Ovary (tissue), 9 donors: ENCODE results near the gene CAMTA1. TPM values are rescaled to one million over a fixed set of nuclear protein-coding genes. Genes with fewer than 3 reads are reported as not detected.

Source experiments
- DNase-seq, 5 donors: peaks; one replicate each; pipeline ENCODE4 v3.0.0-alpha.2; 2019 to 2020
- H3K27ac ChIP-seq, 2 donors: fragments of 200-600 bp; one replicate each; pipeline versions ENCODE4 v1.5.1 to v1.8.0; 2019 to 2022
- H3K27me3 ChIP-seq: fragments of 200-600 bp; one replicate; pipeline ENCODE4 v1.8.0; 2022
- H3K36me3 ChIP-seq: fragments of 200-600 bp; sonication (generic); one replicate; pipeline ENCODE4 v1.5.1; 2019
- H3K4me1 ChIP-seq: one replicate; pipeline ENCODE4 v1.8.1; 2013; ENCODE audit warnings: mild to moderate bottlenecking, moderate library complexity; ENCODE audit not compliant: insufficient read depth
- H3K4me3 ChIP-seq: fragments of 200-600 bp; sonication (generic); one replicate; pipeline ENCODE4 v1.5.1; 2017
- H3K9me3 ChIP-seq, 2 donors: fragments of 200-600 bp in 1 of 2; sonication (generic) in 1 of 2; one replicate each; pipeline versions ENCODE4 v1.5.1 to v1.8.1; 2013 to 2019; ENCODE audit warnings: mild to moderate bottlenecking in 1 of 2, moderate library complexity in 1 of 2
- EP300 ChIP-seq: sonication (generic); formaldehyde crosslinking; IDR thresholded peaks from one replicate; pipeline ENCODE4 v1.6.1; 2017; ENCODE audit warnings: antibody characterized with exemption
- POLR2A ChIP-seq: fragments of 450-650 bp; IDR thresholded peaks from one replicate; pipeline ENCODE4 v1.6.1; 2017; ENCODE audit warnings: antibody characterized with exemption, mild to moderate bottlenecking, moderate library complexity
- WGBS, 3 donors: extraction: QIAGEN DNeasy Blood & Tissue Kit in 1 of 3; methylation state at CpG; one replicate each; pipeline versions ENCODE4 v1.1.5 to v1.1.7; 2013 to 2017; 5-methylcytosine and 5-hydroxymethylcytosine counted together
- intact Hi-C, 4 donors: fragments of 100-400 bp; cut with DNase I; formaldehyde crosslinking; loops; one replicate each; pipeline versions ENCODE4 v1.11.0 to v1.15.1; 2022 to 2023
- polyA plus RNA-seq, 2 donors: library from polyadenylated mRNA; stranded (reverse); fragments of 200-250 nt in 1 of 2; fragments of 350-450 nt in 1 of 2; fragmentation: Illumina TruSeq in 1 of 2; extraction: RNeasy Lipid Tissue Mini Kit (QIAGEN cat#74804) in 1 of 2; gene quantifications; one replicate each; pipeline ENCODE4 v1.2.3, GENCODE V29; 2013 to 2014
- total RNA-seq, 7 donors: library from RNA; depleted of rRNA in 2 of 7; stranded (reverse); fragments of >200 nt in 2 of 7; fragmentation: NEBNext Ultra II Directional in 3 of 7; extraction: Animal tissue kit (Norgen Biotek cat#: 25700) in 3 of 7; gene quantifications; one replicate each; pipeline versions ENCODE4 v1.1.0 to v1.2.4, GENCODE V29; 2016 to 2023
- TF ChIP-seq, protein P1 (sequence below), 3 donors: fragments of 450-650 bp in 2 of 3; fragments of 200-600 bp in 1 of 3; IDR thresholded peaks; one replicate each; pipeline versions ENCODE4 v1.5.1 to v1.8.0; 2016 to 2022; ENCODE audit warnings: antibody characterized with exemption in 3 of 3, mild to moderate bottlenecking in 1 of 3
- donor health status: DM: no; HTN: no; CAD: no; lungs with moderate emphysema.
- donor health status: DM: no; HTN: no; CAD: no.
- donor health status: Bipolar disorder and iron deficiency.
- donor health status: DM: yes; HTN: yes; CAD: no.
- donor health status: DM: no; HTN: no; CAD: no.
- donor health status: DM: yes; HTN: yes; CAD: no.

CAMTA1 gene
- total and polyA plus RNA-seq, 9 donors: 51.1 to 150 (median 67.4) TPM

DNA sequence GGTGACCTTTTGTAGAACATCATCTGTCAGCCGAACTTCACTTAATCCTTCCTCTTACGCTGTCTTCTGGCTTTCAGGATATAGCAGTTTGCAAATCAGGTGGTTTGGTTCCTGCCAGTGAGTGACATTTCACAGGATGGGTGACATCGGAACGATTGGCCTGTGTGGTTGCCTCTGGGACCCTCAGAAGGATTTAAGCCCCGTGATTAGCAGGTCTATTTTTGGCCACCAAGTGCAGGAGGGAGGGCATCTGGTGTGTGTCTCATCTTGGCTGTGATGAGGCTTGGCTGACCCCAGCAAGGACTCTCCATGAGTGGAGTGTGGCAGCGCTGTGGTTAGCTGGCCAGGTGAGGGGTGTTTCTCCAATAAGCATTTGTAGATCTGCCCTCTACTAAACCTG, 578.2 kb downstream of the CAMTA1 start:
- H3K36me3 ChIP-seq: no peaks in the 10 kb centered on the region
- peaks cover 3% of the 10 kb centered on the region for H3K4me1 ChIP-seq
- H3K27ac ChIP-seq: no peak overlapping the region
- no peak overlapping the region for H3K4me3 ChIP-seq
- no peaks in the 10 kb centered on the region for H3K27me3 ChIP-seq
- 75 to 80% (median 75%) methylated on average over 6 of the region's 6 CpGs for WGBS, 3 donors
- intact Hi-C loops: no loop called here
- no peaks in the 10 kb centered on the region for H3K9me3 ChIP-seq
- no peak for TF ChIP-seq EP300
- TF ChIP-seq, protein P1, sequence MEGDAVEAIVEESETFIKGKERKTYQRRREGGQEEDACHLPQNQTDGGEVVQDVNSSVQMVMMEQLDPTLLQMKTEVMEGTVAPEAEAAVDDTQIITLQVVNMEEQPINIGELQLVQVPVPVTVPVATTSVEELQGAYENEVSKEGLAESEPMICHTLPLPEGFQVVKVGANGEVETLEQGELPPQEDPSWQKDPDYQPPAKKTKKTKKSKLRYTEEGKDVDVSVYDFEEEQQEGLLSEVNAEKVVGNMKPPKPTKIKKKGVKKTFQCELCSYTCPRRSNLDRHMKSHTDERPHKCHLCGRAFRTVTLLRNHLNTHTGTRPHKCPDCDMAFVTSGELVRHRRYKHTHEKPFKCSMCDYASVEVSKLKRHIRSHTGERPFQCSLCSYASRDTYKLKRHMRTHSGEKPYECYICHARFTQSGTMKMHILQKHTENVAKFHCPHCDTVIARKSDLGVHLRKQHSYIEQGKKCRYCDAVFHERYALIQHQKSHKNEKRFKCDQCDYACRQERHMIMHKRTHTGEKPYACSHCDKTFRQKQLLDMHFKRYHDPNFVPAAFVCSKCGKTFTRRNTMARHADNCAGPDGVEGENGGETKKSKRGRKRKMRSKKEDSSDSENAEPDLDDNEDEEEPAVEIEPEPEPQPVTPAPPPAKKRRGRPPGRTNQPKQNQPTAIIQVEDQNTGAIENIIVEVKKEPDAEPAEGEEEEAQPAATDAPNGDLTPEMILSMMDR (IDR thresholded peaks at IDR 0.05): no peak
- TF ChIP-seq POLR2A: no peak
- DNase-seq: no peak

DNA sequence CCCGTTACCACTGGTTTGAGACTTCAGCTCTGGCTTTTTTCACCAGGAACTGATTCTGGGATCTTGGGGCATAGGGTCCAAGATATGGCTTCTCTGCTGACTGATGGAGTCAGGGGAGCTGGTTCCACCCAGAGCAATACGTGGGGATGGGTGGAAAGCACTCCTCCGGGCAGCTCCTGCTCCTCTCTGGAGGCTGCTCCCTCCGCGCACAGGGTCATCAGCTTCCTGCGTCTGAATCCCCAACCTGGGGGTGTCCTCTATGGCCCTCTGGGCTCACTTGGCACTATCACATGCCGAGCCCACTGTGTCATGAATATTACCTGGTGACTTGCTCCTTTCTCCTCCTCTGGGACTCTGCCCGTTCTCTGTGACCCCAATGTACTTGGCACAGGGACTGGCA, 580.5 kb downstream of the CAMTA1 start:
- Histone ChIP-seq H3K4me3 (no peak overlapping the region), H3K27ac (no peak overlapping the region), H3K27me3 (no peaks in the 10 kb centered on the region), H3K9me3 (no peaks in the 10 kb centered on the region), H3K4me1 (no peaks in the 10 kb centered on the region), H3K36me3 (no peaks in the 10 kb centered on the region)
- intact Hi-C loops: no loop called here
- WGBS, 3 donors: 68 to 82% (median 73%) methylated on average over 8 of the region's 8 CpGs
- DNase-seq: no peak
- TF ChIP-seq EP300 (no peak), POLR2A (no peak)
- TF ChIP-seq, protein P1 (IDR thresholded peaks at IDR 0.05): no peak

DNA sequence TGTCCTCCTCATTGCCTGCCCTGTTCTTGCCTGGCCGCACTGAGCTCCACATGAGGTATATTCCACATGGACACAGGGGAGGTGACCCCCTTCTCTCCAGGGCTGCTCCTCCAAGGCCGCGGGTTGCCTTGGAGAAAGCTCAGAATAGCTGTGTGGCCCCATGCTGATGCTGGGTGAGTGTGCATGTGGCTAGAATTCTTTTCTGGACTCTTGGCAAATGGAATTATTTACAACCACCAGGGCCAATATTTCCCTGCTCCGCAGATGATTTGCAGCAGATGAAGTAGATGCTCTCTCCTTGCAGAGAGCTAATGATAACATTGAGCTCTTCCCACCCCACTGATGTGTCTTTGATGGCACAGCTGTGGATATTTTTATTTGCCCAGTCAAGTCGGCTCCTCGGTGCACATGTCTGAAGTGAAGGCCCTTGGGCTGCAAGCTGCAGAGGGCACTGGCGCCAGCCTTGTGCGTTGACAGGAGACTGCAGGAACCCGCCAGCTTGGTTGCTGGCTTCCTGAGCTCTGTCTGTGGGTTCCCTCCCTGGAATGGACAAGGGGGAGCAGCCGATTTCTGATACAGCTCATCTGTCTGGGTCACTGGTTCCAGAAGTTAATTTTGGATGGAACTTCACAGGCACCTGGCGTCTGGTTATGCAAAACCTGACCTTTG, 581.2 kb downstream of the CAMTA1 start:
- no peaks in the 10 kb centered on the region for H3K9me3 ChIP-seq
- no peaks in the 10 kb centered on the region for H3K27me3 ChIP-seq
- WGBS, 3 donors: 37 to 62% (median 60%) methylated on average over 11 of the region's 11 CpGs
- intact Hi-C loops: no loop called here
- H3K4me3 ChIP-seq: no peak overlapping the region
- DNase-seq: no peak
- no peak overlapping the region for H3K27ac ChIP-seq
- TF ChIP-seq EP300 (no peak), POLR2A (no peak)
- TF ChIP-seq, protein P1 (IDR thresholded peaks at IDR 0.05): no peak
- H3K4me1 ChIP-seq: no peaks in the 10 kb centered on the region
- H3K36me3 ChIP-seq: no peaks in the 10 kb centered on the region

DNA sequence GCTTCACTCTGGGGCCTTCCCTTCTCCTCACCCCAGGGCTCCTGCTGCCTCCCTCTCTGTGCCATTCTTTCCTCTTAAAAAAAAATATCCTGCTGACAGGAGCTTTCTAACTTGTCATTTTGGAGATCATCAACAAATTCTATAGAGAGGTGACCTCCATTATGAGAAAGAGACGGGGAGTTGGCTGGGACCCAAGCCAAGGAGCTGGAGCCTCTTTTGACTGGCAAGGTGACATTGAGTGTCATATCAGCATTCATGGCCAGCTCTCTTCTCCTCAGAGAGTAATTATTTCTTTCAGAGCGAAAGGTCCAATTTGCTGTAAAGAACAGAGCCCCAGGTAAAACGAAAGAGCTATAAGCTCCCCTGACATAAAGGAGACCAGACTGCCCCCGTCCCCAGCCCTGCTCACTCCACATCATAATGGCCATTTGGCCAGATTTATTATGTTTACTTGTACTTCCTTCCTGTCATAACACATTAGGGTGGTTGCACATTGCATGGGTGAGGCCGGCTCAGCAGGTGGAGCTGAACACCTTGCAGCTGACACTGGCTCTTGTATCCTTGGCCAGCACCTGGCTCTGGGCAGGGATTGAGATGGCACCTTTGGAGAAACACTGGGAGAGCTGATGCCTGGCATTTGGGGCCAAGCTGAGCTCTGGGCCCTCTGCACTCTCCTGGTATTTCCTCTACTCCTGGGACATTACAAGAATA, 581.9 kb downstream of the CAMTA1 start:
- no peaks in the 10 kb centered on the region for H3K27me3 ChIP-seq
- no peak for DNase-seq
- H3K4me1 ChIP-seq: no peaks in the 10 kb centered on the region
- no peak overlapping the region for H3K27ac ChIP-seq
- no peak overlapping the region for H3K4me3 ChIP-seq
- TF ChIP-seq EP300: no peak
- no peak for TF ChIP-seq POLR2A
- TF ChIP-seq, protein P1 (IDR thresholded peaks at IDR 0.05): no peak
- intact Hi-C loops: no loop called here
- no peaks in the 10 kb centered on the region for H3K9me3 ChIP-seq
- no peaks in the 10 kb centered on the region for H3K36me3 ChIP-seq
- WGBS, 3 donors: 81 to 88% (median 84%) methylated on average over 5 of the region's 5 CpGs
